HG02970 (cell line): ENCODE results near the gene AHDC1.
"Not testable (repeated sequence)": the region's sequence is repeated elsewhere in the genome, so short reads cannot be mapped to it uniquely, and the experiment has no call there.

ENCODE experiments used
- ATAC-seq: cut with Tn5 transposase; IDR thresholded peaks from one replicate; pipeline ENCODE4 v1.9.1; 2021; ENCODE audit warnings: mild to moderate bottlenecking, moderate library complexity, moderate number of reproducible peaks; ENCODE audit not compliant: unreplicated experiment, low FRiP score

AHDC1 gene

GRCh38 chr1:27539901-27540861 is 63.8 kb downstream of the AHDC1 start:
- ATAC-seq: no peak

- ATAC-seq: no peak
Observed at GRCh38 chr1:27538793-27539192, 65.2 kb downstream of the AHDC1 start.

DNA sequence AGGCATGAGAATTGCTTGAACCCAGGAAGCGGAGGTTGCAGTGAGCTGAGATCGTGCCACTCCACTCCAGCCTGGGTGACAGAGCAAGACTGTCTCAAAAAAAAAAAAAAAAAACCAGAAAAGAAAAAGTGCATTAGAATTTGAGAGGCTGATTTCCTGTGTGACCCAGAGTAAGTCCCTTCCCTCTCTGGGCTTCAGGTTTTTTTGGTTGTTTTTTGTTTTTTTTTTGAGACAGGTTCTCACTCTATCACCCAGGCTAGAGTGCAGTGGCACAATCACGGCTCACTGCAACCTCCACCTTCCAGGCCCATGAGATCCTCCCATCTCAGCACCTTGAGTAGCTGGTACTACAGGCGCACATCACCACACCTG is 65.7 kb downstream of the AHDC1 start:
- ATAC-seq: not testable (repeated sequence)

- ATAC-seq: no peak
Observed at GRCh38 chr1:27536767-27537166, 67.2 kb downstream of the AHDC1 start.

DNA sequence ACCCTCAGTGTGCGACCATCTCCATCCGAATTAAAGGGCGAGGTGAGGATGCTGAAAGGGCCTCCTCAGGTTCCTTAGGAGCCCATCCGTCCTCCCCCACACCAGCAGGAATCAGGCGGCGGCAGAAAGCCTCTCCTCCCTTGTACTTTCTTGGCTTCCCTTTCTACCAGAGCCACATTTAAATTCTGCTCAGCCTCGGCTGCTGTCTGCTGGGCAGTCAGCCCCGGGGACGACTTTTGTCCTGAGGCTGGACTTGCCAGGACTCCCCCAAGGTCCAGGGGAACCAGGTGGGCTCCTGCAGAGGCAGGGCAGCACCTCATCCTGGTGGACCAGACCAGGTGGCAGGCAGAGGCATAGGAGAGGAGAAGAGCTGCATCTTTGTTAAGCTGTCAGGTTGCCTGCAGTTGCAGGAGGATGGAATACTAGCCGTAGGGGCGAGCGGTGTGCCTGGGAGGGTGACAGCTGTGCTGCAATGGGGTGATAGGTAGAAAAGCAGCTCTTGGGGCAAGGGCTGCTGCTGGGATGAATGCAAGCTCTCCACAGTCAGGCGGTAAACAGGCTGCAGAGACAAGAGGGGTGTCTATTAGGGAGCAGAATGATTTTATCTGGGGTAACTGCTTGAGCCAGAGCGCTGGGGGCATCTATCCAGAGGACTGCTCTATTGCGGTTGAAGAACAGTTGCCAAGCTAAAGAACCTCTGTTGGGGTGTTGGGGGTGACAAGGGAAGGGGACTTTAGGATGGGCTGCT is 67.8 kb downstream of the AHDC1 start:
- ATAC-seq: no peak

DNA sequence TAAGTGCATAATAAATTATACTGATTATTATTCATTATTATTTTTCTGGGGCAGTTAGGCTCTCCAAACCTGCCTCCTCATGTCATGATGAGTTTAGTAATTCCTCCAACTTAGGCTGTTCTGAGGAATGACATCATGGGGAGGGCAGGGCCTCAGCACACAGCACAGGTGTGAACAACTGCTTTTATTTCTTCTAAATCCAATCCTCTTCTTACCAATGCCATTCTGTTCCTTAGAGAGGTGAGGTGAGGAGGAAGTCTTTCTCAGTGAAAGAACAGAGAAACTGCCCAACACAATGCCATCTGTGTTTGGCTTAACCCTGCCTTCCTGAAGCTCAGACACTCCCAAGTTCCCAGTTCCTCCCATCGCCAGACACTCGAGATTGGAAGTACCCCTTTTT is 68.6 kb downstream of the AHDC1 start:
- no peak for ATAC-seq

DNA sequence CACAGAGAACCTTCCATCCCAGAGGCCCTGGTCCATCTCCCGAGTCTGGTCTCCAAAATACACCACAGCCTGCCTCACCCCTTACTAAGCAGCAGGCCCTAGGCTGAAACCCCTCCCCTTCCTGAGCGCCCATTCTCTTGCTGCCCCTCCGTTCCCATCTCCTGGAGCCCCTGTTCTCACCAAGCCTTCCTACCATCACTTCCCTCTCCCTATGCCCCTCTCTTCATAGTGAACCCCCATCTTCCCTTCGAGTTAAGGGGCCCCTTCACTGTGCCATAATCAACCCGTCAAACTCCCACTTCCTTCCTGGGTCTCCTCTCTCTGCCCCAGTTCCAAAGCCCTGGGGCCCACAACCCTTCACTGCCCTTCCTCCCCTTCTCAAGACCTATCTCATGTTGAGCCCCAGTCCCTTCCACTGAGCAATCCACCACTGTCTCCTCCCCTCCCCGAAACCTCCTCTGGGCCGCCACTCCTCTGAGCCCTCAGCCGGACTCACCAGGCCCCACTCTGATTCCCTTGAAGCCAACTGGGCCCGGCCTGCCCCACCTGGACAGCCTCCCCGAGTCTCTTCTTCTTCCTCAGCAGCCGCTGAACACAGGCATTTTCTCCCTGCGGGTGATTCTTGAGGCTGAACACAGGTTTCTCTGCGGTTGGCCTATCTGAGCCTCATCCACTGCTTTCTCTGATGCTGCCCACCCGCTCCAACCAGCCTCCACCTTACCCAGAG is 71.8 kb downstream of the AHDC1 start:
- ATAC-seq: no peak

GRCh38 chr1:27530192-27530591 is 73.8 kb downstream of the AHDC1 start:
- ATAC-seq: no peak

DNA sequence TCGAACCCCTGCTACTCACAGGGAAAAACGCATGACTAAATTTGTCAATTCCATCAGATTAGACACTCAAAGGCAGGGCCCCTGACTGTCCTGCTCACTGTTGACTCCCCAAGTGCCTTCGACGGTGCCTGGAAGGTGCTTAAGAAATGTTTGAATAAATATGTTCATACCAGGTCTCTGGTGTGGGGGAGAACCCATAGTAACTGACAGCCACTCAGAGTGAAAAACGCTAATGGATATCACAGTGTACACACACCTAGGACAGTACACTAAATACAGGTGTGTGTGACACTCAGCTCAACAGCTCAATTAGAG is 74.3 kb downstream of the AHDC1 start:
- no peak for ATAC-seq

GRCh38 chr1:27528818-27529703 is 74.9 kb downstream of the AHDC1 start:
- no peak for ATAC-seq

- ATAC-seq: no peak
Observed at GRCh38 chr1:27527890-27528817, 75.8 kb downstream of the AHDC1 start.

DNA sequence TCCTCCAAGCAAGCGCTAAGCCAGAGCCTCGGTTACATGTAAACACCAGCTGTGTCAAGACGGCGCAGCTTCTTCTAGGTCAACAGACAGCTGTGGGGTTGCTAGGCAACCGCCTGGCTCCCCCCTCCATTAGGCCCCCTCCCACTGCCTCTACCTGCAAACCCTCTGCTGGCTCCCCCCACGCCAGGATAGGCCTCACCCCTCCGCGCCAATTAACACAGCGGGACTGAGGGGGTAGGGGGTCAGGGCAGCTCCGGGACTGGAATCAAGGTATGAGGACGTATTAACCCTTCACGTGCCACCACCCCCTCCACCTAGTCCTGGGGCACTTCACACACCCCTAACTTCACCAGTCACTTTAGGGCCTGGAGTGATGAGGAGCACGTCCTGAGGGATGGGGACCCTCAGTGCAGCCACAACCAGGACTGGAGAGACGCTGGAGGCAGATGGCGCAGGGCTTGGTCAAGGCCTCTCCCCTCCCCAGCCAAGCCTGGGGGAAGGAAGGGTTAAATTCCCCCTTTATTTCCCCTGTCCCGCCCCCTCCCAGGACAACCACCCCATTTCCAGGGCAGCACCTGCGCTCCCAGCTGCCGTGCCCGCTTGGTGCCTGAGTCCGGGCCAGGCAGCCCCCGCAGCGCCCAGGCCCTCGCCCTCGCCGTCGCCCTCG is 76.6 kb downstream of the AHDC1 start:
- ATAC-seq: no peak

DNA sequence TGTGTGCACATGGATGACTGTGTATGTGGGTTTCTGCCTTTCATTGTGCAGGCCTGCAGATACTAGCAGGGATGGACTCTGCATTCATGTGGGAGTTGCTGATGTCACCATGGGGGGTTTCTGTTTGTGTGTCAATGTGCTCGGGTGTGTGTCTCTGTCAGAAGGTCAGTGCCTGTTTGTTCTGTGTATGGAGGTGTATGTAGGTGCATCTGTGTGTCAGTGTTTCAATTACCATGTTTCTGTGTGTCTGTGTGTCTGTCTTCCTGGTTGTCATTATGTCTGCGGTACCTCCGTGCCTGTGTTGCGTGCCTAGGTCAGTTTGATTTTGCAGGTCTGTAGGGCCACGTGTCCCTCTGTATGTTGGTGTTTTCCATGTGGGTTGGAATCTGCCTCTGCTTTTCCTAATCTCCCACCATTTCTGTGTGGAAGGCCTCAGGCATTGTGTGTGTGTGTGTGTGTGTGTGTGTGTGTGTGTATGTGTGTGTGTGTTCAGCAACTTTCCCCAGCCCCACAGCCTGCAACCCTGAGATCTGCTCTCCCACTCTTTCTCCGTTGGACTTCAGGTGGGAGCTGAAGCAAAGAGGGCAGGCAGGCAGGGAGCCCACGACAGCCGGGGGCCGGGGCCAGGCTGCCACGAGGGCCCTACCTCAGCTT is 77.2 kb downstream of the AHDC1 start:
- no peak for ATAC-seq

GRCh38 chr1:27525296-27526272 is 78.4 kb downstream of the AHDC1 start:
- no peak for ATAC-seq

- no peak for ATAC-seq
Observed at GRCh38 chr1:27523337-27524020, 80.5 kb downstream of the AHDC1 start.
